ENCODE results near the gene ABCF2. TPM values are rescaled to one million over a fixed set of nuclear protein-coding genes. Genes with fewer than 3 reads are reported as not detected.

The ABCF2 gene
- total and polyA plus RNA-seq, 10 of the 15 experiments (the other 5 are each of a cell fraction or from before 2014, with no cell fraction given), result 29.3 to 76.3 (median 57.1) TPM

DNA sequence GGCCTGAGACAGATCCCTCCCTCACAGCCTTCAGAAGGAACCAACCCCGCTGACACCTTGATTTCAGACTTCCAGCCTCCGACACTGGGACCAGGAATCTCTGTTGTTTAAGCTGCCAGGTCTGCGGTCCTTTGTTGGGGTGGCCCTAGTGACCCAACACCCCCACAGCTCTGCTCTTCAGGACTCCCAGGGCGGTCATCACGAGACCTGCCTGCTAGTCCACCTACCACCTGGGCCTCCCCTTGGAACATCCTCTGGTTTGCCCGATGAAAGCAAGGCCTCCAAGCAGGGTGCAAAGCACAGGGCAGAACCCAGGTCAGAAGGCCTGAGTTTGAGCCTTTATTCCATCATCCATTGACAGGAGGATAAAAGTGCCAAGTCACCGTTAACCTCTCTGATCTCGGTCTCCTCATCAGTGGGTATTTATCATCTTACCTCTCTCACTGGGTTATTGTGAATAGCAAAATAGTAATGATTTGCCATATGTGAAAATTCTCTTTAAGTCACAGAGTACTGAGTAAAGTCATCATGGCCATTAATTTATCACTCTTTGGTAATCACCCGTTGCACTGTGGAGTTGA is 38.4 kb upstream of the ABCF2 start:
- WGBS (ENCODE audit: insufficient coverage, insufficient replicate concordance, low lambda C conversion rate, missing lambda C conversion rate), result 35% methylated on average over 9 of the region's 9 CpGs
- Histone ChIP-seq H3K9ac (ENCODE audit: control insufficient read depth, insufficient read depth, low read length) (no peak overlapping the region), H3K4me3 (no peak overlapping the region), H3K9me3 (replicated peaks; ENCODE audit: control insufficient read depth, insufficient read depth, low read length) (no peaks in the 10 kb centered on the region), H3K27ac (ENCODE audit: control insufficient read depth, insufficient read depth) (no peak overlapping the region), H3K79me2 (ENCODE audit: control insufficient read depth, insufficient read depth, low read length) (no peaks in the 10 kb centered on the region), H4K20me1 (ENCODE audit: control insufficient read depth, insufficient read depth) (no peaks in the 10 kb centered on the region), H3K4me1 (ENCODE audit: control insufficient read depth, insufficient read depth, low read length) (no peaks in the 10 kb centered on the region), H3K27me3 (replicated peaks in 1 of 2; ENCODE audit: control insufficient read depth in 2 of 2, insufficient read depth in 2 of 2, low read length in 1 of 2) (peaks cover 0 to 7% of the 10 kb centered on the region in 2 experiments; a peak in 2 of 4 replicates), H3K4me2 (ENCODE audit: control insufficient read depth, insufficient read depth) (no peak overlapping the region), H3K36me3 (ENCODE audit: control insufficient read depth in 2 of 2, insufficient read depth in 2 of 2, low read length in 1 of 2) (no peaks in the 10 kb centered on the region), H2AFZ (ENCODE audit: control insufficient read depth, low read depth, low read length) (no peak overlapping the region)
- POLR2A ChIA-PET, result no interaction called here
- no TSS peak for BruUV-seq (replicated peaks)
- FAIRE-seq (no peak), DNase-seq (ENCODE audit: low read depth, low spot score) (no peak), ATAC-seq (no peak)
- intact Hi-C loops (cut with micrococcal nuclease; ENCODE audit: unreplicated experiment) (no loop called here), in situ Hi-C loops (cut with MboI) (no loop called here)
- SMC1A ChIA-PET (ENCODE audit: uncharacterized antibody, unreplicated experiment), result no interaction called here
- RAD21 ChIA-PET (ENCODE audit: unreplicated experiment), result no interaction called here
- CTCF ChIA-PET, result no interaction called here
- TF ChIP-seq NFIC (IDR thresholded peaks at IDR 0.05; ENCODE audit: low read depth, low read length) (no peak), CREB1 (IDR thresholded peaks at IDR 0.05; ENCODE audit: low read depth) (no peak), BCL11A (IDR thresholded peaks at IDR 0.05; ENCODE audit: low read depth, low read length) (no peak), ATF7 (IDR thresholded peaks at IDR 0.05; ENCODE audit: low read depth) (no peak), NRF1 (conservative IDR thresholded peaks at IDR 0.05; ENCODE audit: low read depth, low read length) (no peak), CBX5 (IDR thresholded peaks at IDR 0.05; ENCODE audit: low read depth) (no peak), TCF3 (IDR thresholded peaks at IDR 0.05; ENCODE audit: borderline replicate concordance, insufficient read depth, low read depth, low read length) (no peak), ZZZ3 (IDR thresholded peaks at IDR 0.05; ENCODE audit: control insufficient read depth, insufficient read length, low read depth) (no peak), RAD21 (IDR thresholded peaks at IDR 0.05; ENCODE audit: insufficient read depth, low read depth, low read length) (no peak), NFYA (IDR thresholded peaks at IDR 0.05; ENCODE audit: borderline replicate concordance, low read depth, low read length) (no peak), EP300 (IDR thresholded peaks at IDR 0.05; ENCODE audit: borderline replicate concordance in 1 of 2, control insufficient read depth in 1 of 2, low read depth in 2 of 2, low read length in 2 of 2) (no peak), ZNF24 (IDR thresholded peaks at IDR 0.05) (no peak), KDM1A (IDR thresholded peaks at IDR 0.05; ENCODE audit: borderline replicate concordance) (no peak)
- TF ChIP-seq, protein P1, sequence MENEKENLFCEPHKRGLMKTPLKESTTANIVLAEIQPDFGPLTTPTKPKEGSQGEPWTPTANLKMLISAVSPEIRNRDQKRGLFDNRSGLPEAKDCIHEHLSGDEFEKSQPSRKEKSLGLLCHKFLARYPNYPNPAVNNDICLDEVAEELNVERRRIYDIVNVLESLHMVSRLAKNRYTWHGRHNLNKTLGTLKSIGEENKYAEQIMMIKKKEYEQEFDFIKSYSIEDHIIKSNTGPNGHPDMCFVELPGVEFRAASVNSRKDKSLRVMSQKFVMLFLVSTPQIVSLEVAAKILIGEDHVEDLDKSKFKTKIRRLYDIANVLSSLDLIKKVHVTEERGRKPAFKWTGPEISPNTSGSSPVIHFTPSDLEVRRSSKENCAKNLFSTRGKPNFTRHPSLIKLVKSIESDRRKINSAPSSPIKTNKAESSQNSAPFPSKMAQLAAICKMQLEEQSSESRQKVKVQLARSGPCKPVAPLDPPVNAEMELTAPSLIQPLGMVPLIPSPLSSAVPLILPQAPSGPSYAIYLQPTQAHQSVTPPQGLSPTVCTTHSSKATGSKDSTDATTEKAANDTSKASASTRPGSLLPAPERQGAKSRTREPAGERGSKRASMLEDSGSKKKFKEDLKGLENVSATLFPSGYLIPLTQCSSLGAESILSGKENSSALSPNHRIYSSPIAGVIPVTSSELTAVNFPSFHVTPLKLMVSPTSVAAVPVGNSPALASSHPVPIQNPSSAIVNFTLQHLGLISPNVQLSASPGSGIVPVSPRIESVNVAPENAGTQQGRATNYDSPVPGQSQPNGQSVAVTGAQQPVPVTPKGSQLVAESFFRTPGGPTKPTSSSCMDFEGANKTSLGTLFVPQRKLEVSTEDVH (IDR thresholded peaks at IDR 0.05; ENCODE audit: low read depth, partially characterized antibody), result no peak
- TF ChIP-seq, protein P2, sequence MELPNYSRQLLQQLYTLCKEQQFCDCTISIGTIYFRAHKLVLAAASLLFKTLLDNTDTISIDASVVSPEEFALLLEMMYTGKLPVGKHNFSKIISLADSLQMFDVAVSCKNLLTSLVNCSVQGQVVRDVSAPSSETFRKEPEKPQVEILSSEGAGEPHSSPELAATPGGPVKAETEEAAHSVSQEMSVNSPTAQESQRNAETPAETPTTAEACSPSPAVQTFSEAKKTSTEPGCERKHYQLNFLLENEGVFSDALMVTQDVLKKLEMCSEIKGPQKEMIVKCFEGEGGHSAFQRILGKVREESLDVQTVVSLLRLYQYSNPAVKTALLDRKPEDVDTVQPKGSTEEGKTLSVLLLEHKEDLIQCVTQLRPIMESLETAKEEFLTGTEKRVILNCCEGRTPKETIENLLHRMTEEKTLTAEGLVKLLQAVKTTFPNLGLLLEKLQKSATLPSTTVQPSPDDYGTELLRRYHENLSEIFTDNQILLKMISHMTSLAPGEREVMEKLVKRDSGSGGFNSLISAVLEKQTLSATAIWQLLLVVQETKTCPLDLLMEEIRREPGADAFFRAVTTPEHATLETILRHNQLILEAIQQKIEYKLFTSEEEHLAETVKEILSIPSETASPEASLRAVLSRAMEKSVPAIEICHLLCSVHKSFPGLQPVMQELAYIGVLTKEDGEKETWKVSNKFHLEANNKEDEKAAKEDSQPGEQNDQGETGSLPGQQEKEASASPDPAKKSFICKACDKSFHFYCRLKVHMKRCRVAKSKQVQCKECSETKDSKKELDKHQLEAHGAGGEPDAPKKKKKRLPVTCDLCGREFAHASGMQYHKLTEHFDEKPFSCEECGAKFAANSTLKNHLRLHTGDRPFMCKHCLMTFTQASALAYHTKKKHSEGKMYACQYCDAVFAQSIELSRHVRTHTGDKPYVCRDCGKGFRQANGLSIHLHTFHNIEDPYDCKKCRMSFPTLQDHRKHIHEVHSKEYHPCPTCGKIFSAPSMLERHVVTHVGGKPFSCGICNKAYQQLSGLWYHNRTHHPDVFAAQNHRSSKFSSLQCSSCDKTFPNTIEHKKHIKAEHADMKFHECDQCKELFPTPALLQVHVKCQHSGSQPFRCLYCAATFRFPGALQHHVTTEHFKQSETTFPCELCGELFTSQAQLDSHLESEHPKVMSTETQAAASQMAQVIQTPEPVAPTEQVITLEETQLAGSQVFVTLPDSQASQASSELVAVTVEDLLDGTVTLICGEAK (IDR thresholded peaks at IDR 0.05; ENCODE audit: borderline replicate concordance), result no peak
